ENCODE data around the gene TMED3. TPM values are rescaled to one million over a fixed set of nuclear protein-coding genes. Genes with fewer than 3 reads are reported as not detected.

Gene TMED3
- total RNA-seq, 2 donors from 2014 or later = 50.1 to 74.9 TPM

DNA sequence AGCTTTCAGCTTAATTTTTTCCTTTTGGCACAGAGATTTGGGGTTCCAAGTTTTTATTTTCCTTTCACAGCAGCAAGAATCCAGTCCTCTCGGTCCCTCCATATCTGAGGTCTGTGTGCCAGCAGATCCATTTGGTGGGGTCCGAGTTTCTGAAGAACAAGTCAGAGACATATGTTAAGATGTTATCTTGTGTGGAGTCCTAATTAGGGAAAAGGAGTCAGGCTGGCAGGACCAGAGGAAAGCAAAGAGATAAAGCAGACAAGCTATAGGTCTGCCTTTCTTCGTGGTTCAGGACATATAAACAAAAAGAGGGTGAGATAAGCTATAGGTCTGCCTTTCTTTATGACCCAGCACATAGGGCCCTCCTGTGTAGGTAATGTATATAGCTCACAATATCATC, 54.9 kb downstream of the TMED3 start:
- no peaks in the 10 kb centered on the region for H3K36me3 ChIP-seq
- TF ChIP-seq, protein P1, sequence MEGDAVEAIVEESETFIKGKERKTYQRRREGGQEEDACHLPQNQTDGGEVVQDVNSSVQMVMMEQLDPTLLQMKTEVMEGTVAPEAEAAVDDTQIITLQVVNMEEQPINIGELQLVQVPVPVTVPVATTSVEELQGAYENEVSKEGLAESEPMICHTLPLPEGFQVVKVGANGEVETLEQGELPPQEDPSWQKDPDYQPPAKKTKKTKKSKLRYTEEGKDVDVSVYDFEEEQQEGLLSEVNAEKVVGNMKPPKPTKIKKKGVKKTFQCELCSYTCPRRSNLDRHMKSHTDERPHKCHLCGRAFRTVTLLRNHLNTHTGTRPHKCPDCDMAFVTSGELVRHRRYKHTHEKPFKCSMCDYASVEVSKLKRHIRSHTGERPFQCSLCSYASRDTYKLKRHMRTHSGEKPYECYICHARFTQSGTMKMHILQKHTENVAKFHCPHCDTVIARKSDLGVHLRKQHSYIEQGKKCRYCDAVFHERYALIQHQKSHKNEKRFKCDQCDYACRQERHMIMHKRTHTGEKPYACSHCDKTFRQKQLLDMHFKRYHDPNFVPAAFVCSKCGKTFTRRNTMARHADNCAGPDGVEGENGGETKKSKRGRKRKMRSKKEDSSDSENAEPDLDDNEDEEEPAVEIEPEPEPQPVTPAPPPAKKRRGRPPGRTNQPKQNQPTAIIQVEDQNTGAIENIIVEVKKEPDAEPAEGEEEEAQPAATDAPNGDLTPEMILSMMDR (IDR thresholded peaks at IDR 0.05) = no peak
- ATAC-seq (ENCODE audit: insufficient number of reproducible peaks, low FRiP score, low read depth) (no peak), DNase-seq (ENCODE audit: low spot score) (no peak)
- no peaks in the 10 kb centered on the region for H3K9me3 ChIP-seq
- no peak overlapping the region for H3K4me3 ChIP-seq
- H3K27ac ChIP-seq = no peak overlapping the region
- no peaks in the 10 kb centered on the region for H3K4me1 ChIP-seq (ENCODE audit: control insufficient read depth in 1 of 2, low read depth in 2 of 2)
- H3K27me3 ChIP-seq (replicated peaks; ENCODE audit: insufficient read depth) = no peaks in the 10 kb centered on the region

DNA sequence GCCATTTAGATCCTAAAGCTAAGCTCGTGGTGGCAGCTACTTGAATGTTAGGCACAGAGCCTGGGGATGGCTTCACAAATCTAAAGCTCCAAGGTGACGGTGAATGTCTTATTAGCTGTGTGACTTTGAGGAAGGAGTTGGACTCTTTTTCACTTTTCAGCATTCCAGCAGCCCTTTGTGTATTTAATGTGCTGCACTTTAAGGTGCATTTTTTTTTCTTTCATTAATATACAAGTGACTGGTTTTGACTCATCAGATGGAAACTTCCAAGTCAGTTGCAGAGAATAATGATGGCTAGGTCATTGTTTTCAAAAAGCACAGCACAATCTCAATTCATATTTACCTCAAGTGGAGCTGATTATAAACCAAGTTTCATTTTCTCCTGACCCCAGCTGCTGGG, 55.8 kb downstream of the TMED3 start:
- H3K4me1 ChIP-seq (ENCODE audit: control insufficient read depth in 1 of 2, low read depth in 2 of 2) = no peaks in the 10 kb centered on the region
- H3K4me3 ChIP-seq = no peak overlapping the region
- no peak overlapping the region for H3K27ac ChIP-seq
- ATAC-seq (ENCODE audit: insufficient number of reproducible peaks, low FRiP score, low read depth) (no peak), DNase-seq (ENCODE audit: low spot score) (no peak)
- H3K27me3 ChIP-seq (replicated peaks; ENCODE audit: insufficient read depth) = no peaks in the 10 kb centered on the region
- no peaks in the 10 kb centered on the region for H3K36me3 ChIP-seq
- H3K9me3 ChIP-seq = no peaks in the 10 kb centered on the region
- TF ChIP-seq, protein P1 (IDR thresholded peaks at IDR 0.05) = no peak

DNA sequence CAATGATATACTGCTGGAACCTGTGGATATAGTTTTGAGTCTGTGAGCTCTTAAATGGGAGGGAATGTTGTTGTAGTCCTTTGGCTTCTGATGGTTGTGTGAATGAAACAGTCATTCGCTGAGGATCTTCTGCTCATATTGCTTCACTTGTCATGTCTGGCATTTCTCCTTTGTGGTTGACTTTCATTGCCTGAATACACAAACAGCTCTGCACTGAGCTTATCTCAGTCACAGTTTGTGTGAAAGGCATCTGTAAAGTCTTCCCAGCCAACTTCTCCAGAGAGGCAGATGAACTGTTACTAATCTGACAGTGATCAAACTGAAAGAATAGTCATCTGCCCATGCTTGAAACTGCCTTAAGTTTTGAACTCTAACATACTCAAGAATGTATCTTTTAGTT, 59.8 kb downstream of the TMED3 start:
- H3K36me3 ChIP-seq = no peaks in the 10 kb centered on the region
- no peak overlapping the region for H3K4me3 ChIP-seq
- no peaks in the 10 kb centered on the region for H3K9me3 ChIP-seq
- H3K4me1 ChIP-seq (ENCODE audit: control insufficient read depth in 1 of 2, low read depth in 2 of 2) = no peaks in the 10 kb centered on the region
- no peaks in the 10 kb centered on the region for H3K27me3 ChIP-seq (replicated peaks; ENCODE audit: insufficient read depth)
- no peak for ATAC-seq (ENCODE audit: insufficient number of reproducible peaks, low FRiP score, low read depth)
- TF ChIP-seq, protein P1 (IDR thresholded peaks at IDR 0.05) = no peak
- no peak for DNase-seq (ENCODE audit: low spot score)
- H3K27ac ChIP-seq = no peak overlapping the region

DNA sequence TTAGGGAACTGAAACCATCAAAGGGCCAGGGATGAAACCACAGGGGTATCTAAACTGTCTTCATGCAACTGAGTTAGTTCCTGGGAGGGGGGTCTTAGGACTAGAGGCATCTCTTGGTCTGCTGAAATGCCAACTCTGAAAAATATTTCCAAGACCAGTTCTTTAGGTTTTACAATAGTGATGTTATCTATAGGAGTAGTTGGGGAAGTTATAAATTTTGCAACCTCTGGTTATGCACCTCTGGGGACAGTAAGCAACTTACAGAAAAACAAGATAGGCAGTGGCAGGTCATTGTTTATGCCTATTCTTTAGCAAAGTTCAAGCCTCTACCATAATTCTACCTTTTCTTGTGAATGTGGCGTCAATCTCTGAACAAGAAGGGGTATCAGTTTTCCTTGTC, 60.7 kb downstream of the TMED3 start:
- Histone ChIP-seq H3K27ac (no peak overlapping the region), H3K9me3 (no peaks in the 10 kb centered on the region), H3K27me3 (replicated peaks; ENCODE audit: insufficient read depth) (no peaks in the 10 kb centered on the region), H3K4me1 (ENCODE audit: control insufficient read depth in 1 of 2, low read depth in 2 of 2) (no peaks in the 10 kb centered on the region), H3K36me3 (no peaks in the 10 kb centered on the region), H3K4me3 (no peak overlapping the region)
- ATAC-seq (ENCODE audit: insufficient number of reproducible peaks, low FRiP score, low read depth) (no peak), DNase-seq (ENCODE audit: low spot score) (no peak)
- TF ChIP-seq, protein P1 (IDR thresholded peaks at IDR 0.05) = no peak

DNA sequence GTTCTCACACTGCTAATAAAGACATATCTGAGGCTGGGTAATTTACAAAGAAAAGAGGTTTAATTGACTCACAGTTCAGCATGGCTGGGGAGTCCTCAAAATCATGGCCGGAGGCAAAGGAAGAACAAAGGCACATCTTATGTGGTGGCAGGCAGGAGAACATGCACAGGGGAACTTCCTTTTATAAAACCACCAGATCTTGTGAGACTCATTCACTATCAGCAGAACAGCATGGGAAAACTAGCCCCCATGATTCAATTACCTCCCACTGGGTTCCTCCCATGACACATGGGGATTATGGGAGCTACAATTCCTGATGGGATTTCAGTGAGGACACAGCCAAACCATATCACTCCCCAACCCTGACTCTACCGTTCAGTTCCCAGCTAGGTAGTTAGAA, 61.5 kb downstream of the TMED3 start:
- Histone ChIP-seq H3K9me3 (no peaks in the 10 kb centered on the region), H3K27ac (no peak overlapping the region)

More for the DNA sequence above, 61.5 kb downstream of the TMED3 start:
- Histone ChIP-seq H3K36me3 (no peaks in the 10 kb centered on the region), H3K4me3 (no peak overlapping the region), H3K4me1 (ENCODE audit: control insufficient read depth in 1 of 2, low read depth in 2 of 2) (no peaks in the 10 kb centered on the region), H3K27me3 (replicated peaks; ENCODE audit: insufficient read depth) (no peaks in the 10 kb centered on the region)
- DNase-seq (ENCODE audit: low spot score) (no peak), ATAC-seq (ENCODE audit: insufficient number of reproducible peaks, low FRiP score, low read depth) (no peak)
- TF ChIP-seq, protein P1 (IDR thresholded peaks at IDR 0.05) = no peak

Other genes starting within 250 kb of the TMED3 start
- not detected for gene RASGRF1, start 220.3 kb upstream of the TMED3 start, total RNA-seq
- not detected for gene ANKRD34C, start 28.4 kb upstream of the TMED3 start, total RNA-seq
- 1 to 10 TPM in 1 of 2 donors, under 1 TPM in 1; 0.95 to 1.3 TPM for gene MINAR1, start 121.2 kb downstream of the TMED3 start, total RNA-seq